Neural crest cell (in vitro differentiated cells): ENCODE results near the gene PSORS1C1. TPM values are rescaled to one million over a fixed set of nuclear protein-coding genes. Genes with fewer than 3 reads are reported as not detected.

Experiments used
- DNase-seq: peaks from one replicate; pipeline ENCODE4 v3.0.0; 2021; ENCODE audit warnings: low read depth, mixed read lengths, low spot score
- H3K27ac Mint-ChIP-seq: one replicate; pipeline ENCODE4 v1.8.0; 2021; ENCODE audit warnings: mild to moderate bottlenecking, mixed read lengths; ENCODE audit not compliant: unreplicated experiment
- H3K27me3 Mint-ChIP-seq: 2 replicates; pipeline ENCODE4 v1.8.0; 2021; ENCODE audit warnings: low read depth, mild to moderate bottlenecking, mixed read lengths
- H3K36me3 Mint-ChIP-seq: 2 replicates; pipeline ENCODE4 v1.8.0; 2021; ENCODE audit warnings: low read depth, mild to moderate bottlenecking, mixed read lengths
- H3K4me1 Mint-ChIP-seq: 2 replicates; pipeline ENCODE4 v1.8.0; 2021; ENCODE audit warnings: mixed read lengths
- H3K4me3 Mint-ChIP-seq: one replicate; pipeline ENCODE4 v1.8.0; 2021; ENCODE audit warnings: mild to moderate bottlenecking, mixed read lengths
- H3K9me3 Mint-ChIP-seq: 2 replicates; pipeline ENCODE4 v1.8.0; 2021; ENCODE audit warnings: mixed read lengths
- CTCF ChIP-seq: fragments of 200-600 bp; sonication (generic); conservative IDR thresholded peaks from 2 replicates; pipeline ENCODE4 v1.5.0; 2021; ENCODE audit warnings: antibody characterized with exemption, mild to moderate bottlenecking
- total RNA-seq: library from RNA; stranded (reverse); gene quantifications from 2 replicates; pipeline ENCODE4 v1.2.1, GENCODE V29; 2021

PSORS1C1 gene
- total RNA-seq, 1 donor from 2014 or later, result not detected

- Mint-ChIP-seq H3K27me3 (peaks cover 17% of the 10 kb centered on the region), H3K4me1 (peaks cover 14% of the 10 kb centered on the region), H3K4me3 (no peak overlapping the region), H3K36me3 (no peaks in the 10 kb centered on the region), H3K27ac (no peak overlapping the region), H3K9me3 (no peaks in the 10 kb centered on the region)
- TF ChIP-seq CTCF, result no peak
- DNase-seq, result no peak
Measured at GRCh38 chr6:31125162-31125561, 10.6 kb downstream of the PSORS1C1 start.

- TF ChIP-seq CTCF, result no peak
- no peaks in the 10 kb centered on the region for H3K36me3 Mint-ChIP-seq
- H3K4me1 Mint-ChIP-seq, result peaks cover 14% of the 10 kb centered on the region
- no peak overlapping the region for H3K27ac Mint-ChIP-seq
- peaks cover 17% of the 10 kb centered on the region for H3K27me3 Mint-ChIP-seq
- no peak overlapping the region for H3K4me3 Mint-ChIP-seq
- DNase-seq, result no peak
- H3K9me3 Mint-ChIP-seq, result no peaks in the 10 kb centered on the region
Measured at GRCh38 chr6:31125586-31126363, 11.2 kb downstream of the PSORS1C1 start.

- Mint-ChIP-seq H3K9me3 (no peaks in the 10 kb centered on the region), H3K4me1 (peaks cover 14% of the 10 kb centered on the region), H3K27me3 (peaks cover 17% of the 10 kb centered on the region), H3K27ac (no peak overlapping the region), H3K36me3 (no peaks in the 10 kb centered on the region), H3K4me3 (no peak overlapping the region)
- no peak for TF ChIP-seq CTCF
- no peak for DNase-seq
Measured at GRCh38 chr6:31126396-31127175, 12.0 kb downstream of the PSORS1C1 start.

- Mint-ChIP-seq H3K36me3 (no peaks in the 10 kb centered on the region), H3K4me1 (peaks cover 14% of the 10 kb centered on the region), H3K9me3 (no peaks in the 10 kb centered on the region), H3K4me3 (no peak overlapping the region), H3K27ac (no peak overlapping the region), H3K27me3 (peaks cover 17% of the 10 kb centered on the region)
- peak; percentile 86 for TF ChIP-seq CTCF
- peak; percentile 70 for DNase-seq
Measured at GRCh38 chr6:31128093-31128676, 13.6 kb downstream of the PSORS1C1 start.

- H3K27me3 Mint-ChIP-seq, result peaks cover 17% of the 10 kb centered on the region
- H3K4me3 Mint-ChIP-seq, result no peak overlapping the region
- peaks cover 14% of the 10 kb centered on the region for H3K4me1 Mint-ChIP-seq
- no peak for TF ChIP-seq CTCF
- H3K27ac Mint-ChIP-seq, result no peak overlapping the region
- H3K36me3 Mint-ChIP-seq, result no peaks in the 10 kb centered on the region
- H3K9me3 Mint-ChIP-seq, result no peaks in the 10 kb centered on the region
- DNase-seq, result no peak
Measured at GRCh38 chr6:31129130-31129529, 14.5 kb downstream of the PSORS1C1 start.
